HG03521 (cell line): ENCODE measurements around the gene GPR153.
"Not testable (repeated sequence)": the region's sequence is repeated elsewhere in the genome, so short reads cannot be mapped to it uniquely, and the experiment has no call there.

Source experiments
- ATAC-seq: cut with Tn5 transposase; IDR thresholded peaks from one replicate; pipeline ENCODE4 v1.9.1; 2021; ENCODE audit warnings: mild to moderate bottlenecking, moderate library complexity; ENCODE audit not compliant: unreplicated experiment

Gene GPR153

GRCh38 chr1:6235296-6235677, 25.6 kb downstream of the GPR153 start:
- no peak for ATAC-seq

- no peak for ATAC-seq
Observed at GRCh38 chr1:6234502-6235295, 26.2 kb downstream of the GPR153 start.

GRCh38 chr1:6233376-6233775, 27.5 kb downstream of the GPR153 start:
- ATAC-seq = no peak

DNA sequence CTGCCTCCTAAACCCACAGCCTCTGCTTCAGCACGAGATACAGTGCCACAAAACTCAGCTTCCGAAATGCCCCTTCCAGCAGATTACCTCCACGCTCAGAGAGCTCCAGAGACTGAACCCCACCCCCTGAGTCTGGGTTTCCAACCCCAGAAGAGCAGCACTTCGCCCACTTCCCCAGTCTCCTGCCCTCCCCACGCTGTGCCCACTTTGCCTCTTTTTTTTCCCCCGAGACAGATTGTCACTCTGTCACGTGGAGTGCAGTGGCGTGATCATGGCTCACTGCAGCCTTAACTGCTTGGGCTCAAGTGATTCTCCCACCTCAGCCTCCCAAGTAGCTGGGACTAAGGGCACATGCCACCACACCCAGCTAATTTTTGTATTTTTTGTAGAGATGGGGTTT, 35.2 kb downstream of the GPR153 start:
- no peak for ATAC-seq

DNA sequence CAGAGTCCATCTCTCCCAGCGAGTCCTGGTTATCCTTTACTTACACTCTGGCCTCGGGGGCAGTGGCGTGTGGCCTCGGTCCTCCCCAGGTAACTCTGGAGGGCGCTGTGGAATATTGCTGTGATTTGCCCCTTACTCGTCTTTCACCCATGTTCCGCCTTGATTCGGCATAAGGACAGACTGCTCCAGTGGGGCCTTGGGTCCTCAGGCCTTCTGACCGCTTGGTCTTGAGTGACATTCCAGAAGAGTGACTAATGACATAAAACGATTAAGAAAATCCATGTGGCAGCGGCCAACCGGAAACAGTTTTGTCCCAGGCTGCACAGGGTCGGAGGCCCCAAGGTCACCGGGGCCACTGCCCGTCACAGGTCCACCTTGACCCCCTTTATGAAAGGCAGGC, 36.2 kb downstream of the GPR153 start:
- no peak for ATAC-seq

- no peak for ATAC-seq
Observed at GRCh38 chr1:6223617-6224016, 37.3 kb downstream of the GPR153 start.

GRCh38 chr1:6222636-6223035, 38.3 kb downstream of the GPR153 start:
- ATAC-seq = no peak

DNA sequence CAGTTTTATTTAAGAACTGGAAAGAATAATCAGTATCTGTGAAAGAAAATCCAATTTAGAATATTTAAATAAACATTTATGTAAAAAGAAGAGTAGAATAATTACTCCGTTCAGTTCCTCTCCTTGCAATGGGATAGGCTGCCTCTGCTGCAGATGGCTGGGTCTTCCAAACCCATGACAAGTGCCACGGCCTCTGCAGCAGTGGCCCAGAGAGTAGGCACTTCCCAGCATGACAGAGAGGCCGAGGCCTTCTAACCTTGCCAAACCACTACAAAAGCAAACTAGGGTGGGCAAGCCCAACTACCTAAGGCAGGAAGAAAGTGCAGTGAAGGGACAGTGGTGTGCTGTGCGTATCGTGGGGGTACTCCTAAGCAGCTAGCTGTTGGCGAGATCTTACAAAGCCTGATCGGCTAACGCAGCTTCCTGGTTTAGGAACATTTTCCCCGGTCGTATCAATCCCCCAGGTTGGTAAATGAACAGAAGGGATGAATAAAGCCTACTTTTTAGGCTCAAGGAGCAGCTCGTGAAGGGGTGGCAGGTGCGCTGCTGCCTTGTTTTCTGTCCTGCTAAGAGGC, 39.6 kb downstream of the GPR153 start:
- no peak for ATAC-seq

DNA sequence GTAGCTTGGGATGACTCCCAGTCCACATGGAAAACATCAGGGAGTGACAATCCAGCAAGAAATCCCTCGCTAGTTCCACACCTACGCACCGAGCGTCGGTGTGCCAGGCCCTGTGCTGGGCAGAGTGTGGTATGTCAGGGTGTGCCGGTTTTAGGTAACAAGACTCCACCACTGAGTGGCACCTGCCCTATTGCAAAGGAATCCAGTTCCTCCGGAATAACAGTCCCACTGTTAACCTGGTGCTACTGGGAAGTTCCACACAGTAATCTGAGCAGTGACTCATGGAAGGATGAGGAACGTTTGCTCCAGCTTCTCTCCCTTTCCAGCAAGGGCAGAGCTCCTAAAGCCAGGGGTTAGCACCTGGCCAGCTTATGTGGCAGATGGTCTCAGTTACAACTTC, 40.7 kb downstream of the GPR153 start:
- ATAC-seq = no peak

DNA sequence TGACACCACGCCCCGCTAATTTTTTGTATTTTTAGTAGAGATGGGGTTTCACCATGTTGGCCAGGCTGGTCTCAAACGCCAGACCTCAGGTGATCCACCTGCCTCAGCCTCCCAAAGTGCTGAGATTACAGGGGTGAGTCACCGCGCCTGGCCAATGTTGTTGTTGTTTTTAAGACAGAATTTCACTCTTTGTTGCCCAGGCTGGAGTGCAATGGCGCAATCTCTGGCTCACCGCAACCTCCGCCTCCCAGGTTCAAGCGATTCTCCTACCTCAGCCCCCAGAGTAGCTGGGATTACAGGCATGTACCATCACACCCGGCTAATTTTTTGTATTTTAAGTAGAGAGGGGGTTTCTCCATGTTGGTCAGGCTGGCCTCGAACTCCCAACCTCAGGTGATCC, 41.3 kb downstream of the GPR153 start:
- not testable (repeated sequence) for ATAC-seq

GRCh38 chr1:6218375-6219164, 42.3 kb downstream of the GPR153 start:
- ATAC-seq = no peak

DNA sequence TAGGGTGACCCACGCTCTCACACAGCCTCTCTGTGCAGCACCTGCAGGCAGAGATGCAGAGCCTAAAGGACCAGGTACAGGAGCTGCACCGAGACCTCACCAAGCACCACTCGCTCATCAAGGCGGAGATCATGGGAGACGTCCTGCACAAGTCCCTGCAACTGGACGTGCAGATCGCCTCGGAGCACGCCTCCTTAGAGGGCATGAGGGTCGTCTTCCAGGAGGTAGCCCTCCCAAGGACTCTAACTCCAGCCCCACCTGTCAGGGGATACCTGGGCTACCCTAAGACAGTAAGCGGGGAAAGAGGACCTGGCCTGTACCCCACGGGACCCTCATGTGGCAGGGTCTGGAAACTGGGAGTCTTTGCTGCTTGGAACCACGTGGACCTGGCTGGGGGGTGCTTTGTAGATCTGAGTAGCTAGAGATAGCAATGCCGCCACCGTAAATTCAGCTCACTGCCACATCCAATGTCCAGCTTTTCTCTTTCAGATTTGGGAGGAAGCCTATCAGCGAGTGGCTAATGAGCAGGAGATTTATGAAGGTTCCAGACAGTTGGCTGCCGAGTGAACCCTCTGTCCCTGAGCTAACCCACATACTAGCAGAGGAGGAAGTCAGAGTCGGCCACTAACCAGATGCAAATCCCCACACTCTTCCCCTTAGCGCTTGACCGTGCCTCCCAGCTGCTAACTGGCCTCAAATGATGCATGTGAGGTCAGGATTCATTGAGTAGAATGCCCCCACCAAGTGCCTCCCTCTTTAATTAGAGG, 48.5 kb downstream of the GPR153 start:
- ATAC-seq = peak; percentile 41

- no peak for ATAC-seq
Observed at GRCh38 chr1:6211731-6212130, 49.2 kb downstream of the GPR153 start.

GRCh38 chr1:6210591-6211355, 50.1 kb downstream of the GPR153 start:
- no peak for ATAC-seq

DNA sequence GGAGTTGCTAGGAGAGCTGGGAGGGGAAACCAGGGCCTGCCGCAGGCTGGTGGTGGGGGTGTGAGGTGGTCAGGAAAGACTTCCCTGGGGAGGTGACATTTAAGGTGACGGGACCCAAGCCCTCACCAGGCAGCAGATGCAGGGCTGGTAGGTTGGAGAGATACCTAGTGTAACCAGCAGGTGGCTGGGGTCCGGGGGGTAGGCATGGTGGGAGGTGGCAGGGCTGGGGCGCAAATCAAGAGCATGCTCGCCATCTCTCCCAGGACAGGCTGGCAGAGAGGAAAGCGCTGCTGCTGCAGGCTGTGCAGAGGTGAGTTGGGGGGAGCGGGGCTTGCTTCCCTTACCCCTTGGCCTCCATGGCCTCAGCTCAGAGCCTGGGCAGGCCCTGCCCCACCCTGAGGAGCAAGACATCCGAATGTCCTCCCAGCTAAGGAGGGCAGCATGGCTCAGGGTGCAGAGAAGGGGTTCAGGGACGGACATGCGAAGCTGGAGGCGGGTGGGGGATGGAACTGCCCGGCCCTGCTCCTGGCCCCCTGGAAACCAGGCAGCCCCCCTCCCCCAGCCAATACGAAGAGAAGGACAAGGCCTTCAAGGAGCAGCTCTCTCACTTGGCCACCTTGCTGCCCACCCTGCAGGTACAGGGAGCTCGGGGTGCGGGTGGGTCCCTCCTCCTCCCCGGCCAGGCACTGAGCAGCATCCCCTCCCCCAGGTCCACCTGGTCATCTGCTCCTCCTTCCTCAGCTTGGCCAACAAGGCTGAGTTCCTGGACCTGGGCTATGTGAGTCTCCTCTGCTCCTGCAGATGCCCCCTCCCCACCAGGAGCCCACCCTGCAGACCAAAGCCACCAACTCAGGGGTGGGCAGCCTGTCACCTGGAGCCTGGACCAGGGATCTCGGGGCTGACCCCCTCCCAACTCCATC, 51.0 kb downstream of the GPR153 start:
- no peak for ATAC-seq

GRCh38 chr1:6208723-6209660, 51.9 kb downstream of the GPR153 start:
- no peak for ATAC-seq

DNA sequence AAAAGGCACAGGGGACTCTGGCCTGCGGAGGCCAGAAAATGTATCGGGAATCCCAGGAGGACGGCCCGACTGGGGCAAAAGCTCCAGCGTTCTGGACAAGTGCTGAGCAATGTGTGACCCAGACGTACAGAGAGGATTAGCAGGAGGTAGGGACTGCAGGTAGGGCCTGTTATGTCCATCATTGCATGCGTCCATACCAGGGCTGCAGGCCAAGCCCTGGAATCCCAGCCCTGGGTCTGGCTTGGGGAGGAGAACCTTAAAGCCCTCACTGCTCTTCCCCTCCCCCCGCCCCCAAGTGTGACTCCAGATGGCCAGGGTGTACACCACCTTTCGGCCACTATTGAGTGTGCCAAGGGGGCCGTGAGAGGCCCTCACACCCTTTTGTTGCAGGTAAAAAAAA, 53.0 kb downstream of the GPR153 start:
- ATAC-seq = no peak
